HG02678 (cell line): ENCODE results near the gene LSM10.

Experiments used
- ATAC-seq: cut with Tn5 transposase; IDR thresholded peaks from one replicate; pipeline ENCODE4 v1.9.1; 2021; ENCODE audit warnings: mild to moderate bottlenecking, moderate library complexity; ENCODE audit not compliant: unreplicated experiment

Gene LSM10

DNA sequence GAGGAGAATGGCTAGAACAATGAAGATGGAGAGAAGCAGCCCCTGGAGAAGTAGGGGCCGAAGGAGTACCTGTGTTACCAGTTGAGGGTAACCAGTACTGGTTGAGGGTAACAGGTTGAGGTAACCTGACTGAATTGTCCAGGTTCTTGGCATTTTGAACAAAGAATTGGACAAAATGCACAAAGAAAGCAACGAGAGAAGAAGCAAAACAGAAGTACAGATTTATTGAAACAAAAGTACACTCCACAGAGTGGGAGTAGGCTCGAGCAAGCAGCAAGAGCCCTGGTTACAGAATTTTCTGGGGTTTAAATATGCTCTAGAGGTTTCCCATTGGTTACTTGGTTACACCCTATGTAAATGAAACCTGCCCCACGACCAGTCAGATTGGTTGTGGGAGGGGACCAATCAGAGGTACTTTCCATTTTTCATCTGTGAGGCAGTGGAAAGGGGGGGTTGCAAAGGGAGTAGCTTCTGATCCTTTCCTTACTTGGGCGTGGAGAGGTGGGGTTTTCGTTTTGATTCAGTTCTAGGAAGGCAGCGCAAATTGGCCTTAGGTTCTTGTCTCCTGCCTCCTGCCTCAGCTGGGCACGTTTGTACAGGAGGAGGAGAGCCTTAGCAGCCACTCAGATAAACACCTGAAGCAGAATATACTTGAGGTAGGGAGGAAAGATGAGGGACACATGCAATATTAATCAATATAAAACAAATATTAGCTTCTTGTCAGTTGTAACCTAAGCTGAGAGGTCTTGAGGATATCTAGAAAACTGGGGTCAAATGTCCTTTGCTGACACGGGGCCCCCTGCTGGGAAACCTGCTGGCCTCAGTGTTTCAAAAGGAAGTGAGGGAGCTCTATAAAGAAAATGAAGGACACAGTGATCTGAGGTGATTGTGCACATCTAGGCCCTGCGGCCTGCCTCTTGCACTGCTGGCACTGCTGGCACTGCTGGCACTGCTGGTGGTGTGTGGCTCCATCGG lies 14.3 kb upstream of the LSM10 start:
- ATAC-seq = no peak

DNA sequence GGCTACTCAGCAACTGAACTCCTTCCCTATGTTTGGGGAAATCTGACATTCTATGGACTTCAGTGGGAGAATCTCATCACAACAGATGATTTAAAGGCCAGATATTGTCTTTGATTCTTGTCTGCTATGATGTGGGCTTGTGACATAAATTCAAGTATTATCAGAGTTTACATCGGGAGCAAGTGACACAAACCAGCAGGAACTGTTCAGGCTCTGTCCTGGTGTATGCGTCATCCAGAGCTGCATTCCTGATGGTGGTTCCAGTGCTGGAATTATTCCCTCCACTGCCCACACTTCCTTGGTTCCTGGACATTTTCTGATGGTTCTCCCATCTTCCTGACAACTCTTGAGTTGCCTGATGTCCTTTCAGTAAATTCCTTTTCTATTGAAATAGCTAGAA lies 10.8 kb upstream of the LSM10 start:
- ATAC-seq = no peak

DNA sequence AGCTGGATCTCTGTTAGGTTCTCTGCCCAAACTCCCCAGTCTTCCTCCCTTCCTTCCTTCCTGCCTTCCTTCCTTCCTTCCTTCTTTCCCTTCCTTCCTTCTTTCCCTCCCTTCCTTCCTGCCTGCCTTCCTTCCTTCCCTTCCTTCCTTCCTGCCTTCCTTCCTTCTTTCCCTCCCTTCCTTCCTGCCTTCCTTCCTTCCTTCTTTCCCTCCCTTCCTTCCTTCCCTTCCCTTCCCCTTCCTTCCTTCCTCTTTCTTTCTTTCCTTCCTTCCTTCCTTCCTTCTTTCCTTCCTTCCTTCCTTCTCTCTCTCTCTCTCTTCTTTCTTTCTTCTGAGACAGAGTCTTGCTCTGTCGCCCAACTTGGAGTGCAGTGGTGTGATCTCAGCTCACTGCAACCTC lies 8.7 kb upstream of the LSM10 start:
- no peak for ATAC-seq

- no peak for ATAC-seq
These were observed 4.8 kb upstream of the LSM10 start for GRCh38 chr1:36402504-36402890.

DNA sequence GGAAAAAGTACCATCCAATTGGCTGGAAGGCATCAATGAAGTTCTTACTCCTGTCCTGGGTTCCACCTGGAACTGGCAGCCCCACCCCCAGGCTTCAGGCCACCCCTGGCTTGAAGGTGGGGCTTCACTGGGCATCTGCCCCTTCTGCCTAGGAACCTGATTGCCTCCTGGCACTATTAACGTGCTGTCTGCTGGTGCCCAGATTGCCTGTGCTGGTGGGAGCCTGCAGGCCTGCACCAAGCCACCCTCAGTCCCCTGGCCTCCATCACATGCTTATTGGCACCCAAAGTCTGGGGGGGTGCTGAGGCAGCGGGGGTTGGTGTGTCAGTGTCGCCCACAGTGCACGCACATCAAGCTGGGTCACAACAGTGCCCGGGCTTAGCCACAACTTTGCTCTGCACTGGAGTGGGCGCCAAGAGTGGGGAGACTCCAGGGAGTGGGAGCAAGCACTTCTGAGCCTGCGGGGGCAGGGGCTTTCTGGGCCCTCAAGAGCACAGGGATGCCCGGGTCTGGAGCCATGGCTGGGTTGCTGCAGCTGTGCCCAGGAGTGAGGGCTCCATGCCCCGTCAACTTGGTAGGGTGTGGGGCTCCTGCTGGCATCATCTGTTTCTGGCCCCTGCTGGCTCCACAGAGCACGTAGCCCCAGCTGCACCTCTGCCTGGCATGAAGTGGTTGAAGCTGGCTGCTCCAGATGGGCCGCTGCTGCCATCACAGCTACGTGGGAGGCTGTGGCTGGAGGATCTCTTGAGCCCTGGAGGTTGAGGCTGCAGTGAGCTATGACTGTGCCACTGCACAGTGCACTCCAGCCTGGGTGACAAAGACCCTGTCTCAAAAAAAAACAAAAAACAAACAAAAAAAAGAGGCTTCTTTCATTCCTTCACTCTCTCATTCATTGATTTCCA lies 4.1 kb upstream of the LSM10 start:
- ATAC-seq = no peak

GRCh38 chr1:36400825-36401601 lies 3.3 kb upstream of the LSM10 start:
- peak; percentile 64 for ATAC-seq

GRCh38 chr1:36400514-36400824 lies 2.8 kb upstream of the LSM10 start:
- ATAC-seq = no peak

GRCh38 chr1:36398370-36398977 lies 766 bp upstream of the LSM10 start:
- ATAC-seq = no peak

GRCh38 chr1:36397083-36397377 lies 678 bp downstream of the LSM10 start:
- ATAC-seq = peak; percentile 31

DNA sequence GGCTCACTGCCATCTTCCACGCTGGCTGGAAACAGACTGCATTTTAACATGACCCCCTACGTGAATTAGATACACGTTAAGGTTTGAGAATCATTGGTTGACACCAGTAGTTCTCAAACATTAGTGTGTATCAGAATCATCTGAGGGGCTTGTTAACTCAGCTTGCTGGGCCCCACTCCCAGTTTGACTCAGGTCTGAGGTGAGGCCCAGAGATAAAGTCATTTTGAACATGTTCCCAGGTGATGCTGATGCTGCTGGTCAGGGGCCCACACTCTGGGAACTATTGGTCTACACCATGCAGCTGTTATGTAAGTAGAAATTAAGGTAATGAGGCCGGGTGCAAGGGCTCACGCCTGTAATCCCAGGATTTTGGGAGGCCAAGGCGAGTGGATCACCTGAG lies 1.3 kb downstream of the LSM10 start:
- ATAC-seq = no peak

DNA sequence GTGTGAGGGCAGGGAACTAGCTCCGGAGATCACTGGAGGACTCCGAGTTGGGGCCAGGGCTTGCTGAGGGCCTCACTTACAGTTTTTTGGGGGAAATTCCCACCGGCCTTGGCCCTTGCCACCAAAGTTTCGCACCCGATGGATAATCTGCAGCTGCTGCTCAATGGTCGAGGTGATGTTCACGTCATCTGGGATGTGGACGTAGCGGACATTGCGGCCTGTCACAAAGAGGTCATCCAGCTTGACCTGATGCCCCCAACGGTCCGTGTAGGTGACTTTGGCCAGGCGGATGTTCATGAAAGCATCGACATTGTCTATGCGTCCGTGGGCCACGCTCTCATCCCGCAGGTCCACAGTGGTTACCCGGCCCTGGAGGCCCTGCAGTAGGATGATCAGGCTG lies 4.0 kb downstream of the LSM10 start:
- no peak for ATAC-seq

- no peak for ATAC-seq
These were observed 4.9 kb downstream of the LSM10 start for GRCh38 chr1:36392836-36393235.

- no peak for ATAC-seq
These were observed 6.4 kb downstream of the LSM10 start for GRCh38 chr1:36391271-36391670.

DNA sequence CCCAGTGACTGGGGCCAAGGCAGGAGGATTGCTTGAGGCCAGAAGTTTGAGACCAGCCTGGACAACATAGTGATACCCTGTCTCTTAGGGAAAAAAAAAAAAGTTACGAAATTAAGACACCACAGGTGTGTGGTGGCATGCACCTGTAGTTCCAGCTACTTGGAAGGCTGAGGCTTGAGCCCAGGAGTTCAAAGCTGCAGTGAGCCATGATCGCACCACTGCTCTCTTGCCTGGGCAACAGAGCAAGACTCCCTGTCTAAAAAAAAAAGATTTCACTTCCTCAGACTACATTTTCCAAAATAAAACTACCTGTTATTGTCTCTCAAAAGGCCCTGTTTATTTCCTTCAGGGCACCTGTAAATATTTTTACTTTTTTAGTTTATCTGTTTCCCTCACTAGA lies 7.3 kb downstream of the LSM10 start:
- ATAC-seq = no peak

GRCh38 chr1:36389999-36390398 lies 7.7 kb downstream of the LSM10 start:
- no peak for ATAC-seq

- ATAC-seq = no peak
These were observed 8.4 kb downstream of the LSM10 start for GRCh38 chr1:36389261-36389660.

DNA sequence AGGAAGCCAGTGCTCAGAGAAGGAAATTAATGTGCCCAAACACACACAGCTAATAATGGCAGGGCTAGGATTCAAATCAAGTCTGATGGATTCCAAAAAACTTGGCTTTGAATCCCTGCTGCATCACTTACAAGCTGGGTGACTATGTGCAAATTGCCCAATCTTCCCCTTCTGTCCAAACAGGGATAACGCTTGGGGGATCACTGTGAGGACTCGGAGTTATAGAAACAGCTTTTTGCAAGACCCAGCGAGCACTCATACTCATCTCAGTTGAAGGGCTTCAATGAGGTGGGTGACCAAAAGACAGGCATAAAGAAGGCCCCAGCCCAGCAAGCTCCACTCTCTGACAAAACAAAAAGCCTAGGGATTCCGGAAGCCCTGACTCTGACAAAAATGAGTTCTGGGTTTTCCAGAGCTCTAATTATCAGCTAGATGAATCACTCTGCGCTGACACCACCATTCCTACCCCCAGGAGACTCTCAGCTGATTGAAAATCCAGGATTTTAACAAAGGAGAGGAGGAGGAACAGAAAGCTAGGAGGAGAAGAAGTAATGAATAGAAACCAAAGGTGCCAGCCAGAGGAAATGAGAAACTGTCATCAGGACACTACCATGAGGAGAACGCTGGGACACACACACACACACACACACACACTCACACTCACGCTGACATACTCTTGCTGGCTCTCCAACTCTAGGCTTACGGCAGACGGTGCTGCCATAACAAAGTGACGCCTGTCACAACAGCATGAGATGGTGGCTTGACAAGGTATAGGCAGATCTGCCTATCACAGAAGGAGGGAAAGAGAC lies 10.4 kb downstream of the LSM10 start:
- no peak for ATAC-seq

- peak; percentile 45 for ATAC-seq
These were observed 11.2 kb downstream of the LSM10 start for GRCh38 chr1:36386265-36387140.
